Stimulated activated CD4-positive, alpha-beta T cell treated with anti-CD3 and anti-CD28 coated beads, Interleukin-4, amount 100 ng/mL, for 48 hours (primary cell): ENCODE data around the gene POLD1.

ENCODE experiments used
- DNase-seq, 2 donors: peaks; one replicate each; pipeline ENCODE4 v3.0.0-alpha.2; 2020; ENCODE audit warnings: low read depth in 2 of 2

The POLD1 gene

GRCh38 chr19:50418176-50419021, 34.3 kb downstream of the POLD1 start, which contains the start of gene SPIB:
Gene SPIB, plus strand, starts transcription at chr19:50418938. Its CDS starts 25 bp downstream, at chr19:50418963.
- DNase-seq = no peak

GRCh38 chr19:50419022-50419579, 35.0 kb downstream of the POLD1 start:
- DNase-seq = no peak

GRCh38 chr19:50419580-50420035, 35.5 kb downstream of the POLD1 start:
- DNase-seq = no peak

- no peak for DNase-seq
These were observed 36.0 kb downstream of the POLD1 start for GRCh38 chr19:50420127-50420526.

GRCh38 chr19:50420808-50421207, 36.7 kb downstream of the POLD1 start:
- no peak for DNase-seq

GRCh38 chr19:50422397-50423278, 38.5 kb downstream of the POLD1 start:
- no peak for DNase-seq

- DNase-seq = no peak
These were observed 39.3 kb downstream of the POLD1 start for GRCh38 chr19:50423279-50424113.

- no peak for DNase-seq
These were observed 41.4 kb downstream of the POLD1 start for GRCh38 chr19:50425581-50425980.

- no peak for DNase-seq
These were observed 43.3 kb downstream of the POLD1 start for GRCh38 chr19:50427318-50427925.

GRCh38 chr19:50427997-50428425, 43.9 kb downstream of the POLD1 start:
- DNase-seq = peak in 1 of 2 donors; percentile 14

GRCh38 chr19:50428772-50429463, 44.8 kb downstream of the POLD1 start:
- DNase-seq = no peak

- DNase-seq = no peak
These were observed 46.8 kb downstream of the POLD1 start for GRCh38 chr19:50430888-50431342.

- DNase-seq = peak; percentile 69 to 87
These were observed 47.4 kb downstream of the POLD1 start for GRCh38 chr19:50431343-50432220.

GRCh38 chr19:50432221-50433028, 48.3 kb downstream of the POLD1 start, which contains the start of gene MYBPC2:
Gene MYBPC2, plus strand, starts transcription at chr19:50432892. Its CDS starts 62 bp downstream, at chr19:50432954.
- DNase-seq = no peak

GRCh38 chr19:50433201-50434180, 49.3 kb downstream of the POLD1 start:
- DNase-seq = no peak

- no peak for DNase-seq
These were observed 50.4 kb downstream of the POLD1 start for GRCh38 chr19:50434525-50434924.

GRCh38 chr19:50435221-50435620, 51.1 kb downstream of the POLD1 start:
- no peak for DNase-seq
